Fibroblast of skin of left quadriceps (primary cell): ENCODE results near the gene UNC79.
"Not testable (repeated sequence)": the region's sequence is repeated elsewhere in the genome, so short reads cannot be mapped to it uniquely, and the experiment has no call there.

Experiments
- DNase-seq, 2 experiments: peaks; one replicate each; pipeline ENCODE4 v3.0.0-alpha.2; 2013; ENCODE audit warnings: low read depth in 2 of 2

The UNC79 gene

GRCh38 chr14:93430315-93431035 is at the start of gene UNC79:
Gene UNC79 (plus strand): TSS chr14:93430939. CDS start chr14:93431030, 91 bp downstream.
- no peak for DNase-seq

GRCh38 chr14:93381644-93382043 is 49.1 kb upstream of the UNC79 start:
- DNase-seq: no peak

GRCh38 chr14:93384256-93384655 is 46.5 kb upstream of the UNC79 start:
- not testable (repeated sequence) for DNase-seq

GRCh38 chr14:93395231-93395630 is 35.5 kb upstream of the UNC79 start:
- DNase-seq: no peak

- no peak for DNase-seq
Observed at GRCh38 chr14:93396456-93396855, 34.3 kb upstream of the UNC79 start.

GRCh38 chr14:93398491-93398890 is 32.2 kb upstream of the UNC79 start:
- DNase-seq: no peak

- DNase-seq: no peak
Observed at GRCh38 chr14:93402951-93403350, 27.8 kb upstream of the UNC79 start.

GRCh38 chr14:93410021-93410420 is 20.7 kb upstream of the UNC79 start:
- DNase-seq: no peak

- no peak for DNase-seq
Observed at GRCh38 chr14:93410893-93411292, 19.8 kb upstream of the UNC79 start.

GRCh38 chr14:93425136-93425535 is 5.6 kb upstream of the UNC79 start:
- not testable (repeated sequence) for DNase-seq

- no peak for DNase-seq
Observed at GRCh38 chr14:93426750-93427149, 4.0 kb upstream of the UNC79 start.

- no peak for DNase-seq
Observed at GRCh38 chr14:93431036-93431670, 414 bp downstream of the UNC79 start.

- DNase-seq: no peak
Observed at GRCh38 chr14:93454224-93454623, 23.5 kb downstream of the UNC79 start.

- no peak for DNase-seq
Observed at GRCh38 chr14:93456356-93456755, 25.6 kb downstream of the UNC79 start.

- DNase-seq: no peak
Observed at GRCh38 chr14:93458234-93458633, 27.5 kb downstream of the UNC79 start.

- DNase-seq: no peak
Observed at GRCh38 chr14:93462479-93462878, 31.7 kb downstream of the UNC79 start.

GRCh38 chr14:93464271-93464670 is 33.5 kb downstream of the UNC79 start:
- no peak for DNase-seq

- no peak for DNase-seq
Observed at GRCh38 chr14:93475471-93475870, 44.7 kb downstream of the UNC79 start.

GRCh38 chr14:93476305-93476704 is 45.6 kb downstream of the UNC79 start:
- no peak for DNase-seq

GRCh38 chr14:93479074-93479473 is 48.3 kb downstream of the UNC79 start:
- DNase-seq: not testable (repeated sequence)

GRCh38 chr14:93480867-93481266 is 50.1 kb downstream of the UNC79 start:
- no peak for DNase-seq

- no peak for DNase-seq
Observed at GRCh38 chr14:93481758-93482157, 51.0 kb downstream of the UNC79 start.

GRCh38 chr14:93490001-93490400 is 59.3 kb downstream of the UNC79 start:
- DNase-seq: no peak
